Stimulated activated CD8-positive, alpha-beta memory T cell treated with anti-CD3 and anti-CD28 coated beads, Interleukin-15, amount 100 ng/mL, for 48 hours (primary cell): ENCODE data around the gene BSDC1.
A peak's percentile ranks its signal among the peaks of the same experiment; 100 is the strongest.
"Not testable (repeated sequence)": the region's sequence is repeated elsewhere in the genome, so short reads cannot be mapped to it uniquely, and the experiment has no call there.

ENCODE experiments used
- DNase-seq, 2 donors: peaks; one replicate each; pipeline ENCODE4 v3.0.0-alpha.2; 2020; ENCODE audit warnings: low read depth in 2 of 2

The BSDC1 gene

DNA sequence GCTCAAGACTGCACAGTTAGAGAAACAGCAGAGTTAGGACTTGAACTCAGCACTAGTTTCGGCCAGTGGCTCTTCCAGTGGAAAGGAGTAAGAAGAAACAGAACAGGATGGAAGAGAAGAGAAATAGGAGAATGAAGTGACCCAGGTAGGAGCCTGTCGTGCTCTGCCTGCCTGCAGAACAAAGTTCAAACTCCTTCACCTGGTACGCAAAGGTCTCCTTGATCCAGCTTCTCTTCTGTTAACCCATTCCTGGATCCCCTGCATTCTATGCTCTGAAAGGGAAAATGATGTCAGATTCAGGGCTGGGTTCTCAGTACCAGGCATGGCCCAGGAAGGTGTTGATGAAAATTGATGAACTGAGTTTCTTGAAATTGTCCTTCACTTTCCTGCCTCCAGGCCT is 35.8 kb downstream of the BSDC1 start:
- DNase-seq, result no peak

DNA sequence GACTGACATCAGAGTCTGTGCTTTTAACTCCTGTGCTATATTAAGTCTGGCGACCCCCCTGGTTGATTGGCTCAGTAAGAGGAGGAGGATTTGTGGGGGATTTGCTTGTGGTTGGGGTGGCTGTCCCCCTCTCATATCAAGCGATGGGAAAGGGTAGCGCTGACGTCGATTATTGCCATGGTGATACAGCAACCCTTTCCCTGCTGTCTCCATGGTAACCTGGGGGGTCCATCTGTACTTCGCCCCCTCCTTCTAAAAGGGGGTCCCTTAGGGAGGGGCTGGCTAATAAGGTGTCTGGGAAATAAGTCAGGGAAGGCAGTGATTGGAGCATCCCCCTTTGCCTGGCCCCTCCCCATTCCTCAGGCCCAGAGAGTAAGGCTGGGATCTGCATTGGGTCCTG is 36.6 kb downstream of the BSDC1 start:
- DNase-seq, result no peak

DNA sequence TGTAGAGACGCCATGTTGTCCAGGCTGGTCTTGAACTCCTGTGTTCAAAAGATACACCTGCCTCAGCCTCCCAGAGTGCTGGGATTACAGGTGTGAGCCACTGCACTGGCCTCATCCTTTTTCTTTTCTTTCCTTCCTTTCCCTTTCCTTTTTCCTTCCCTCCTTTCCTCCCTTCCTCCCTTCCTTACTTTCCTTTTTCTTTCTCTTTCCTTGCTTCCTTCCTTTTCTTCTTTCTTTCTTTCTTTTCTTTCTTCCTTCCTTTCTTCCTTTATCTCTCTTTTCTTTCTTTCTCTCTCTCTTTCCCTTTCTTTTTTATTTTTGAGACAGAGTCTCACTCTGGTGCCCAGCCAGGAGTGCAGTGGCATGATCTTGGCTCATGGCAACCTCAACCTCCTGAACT is 37.8 kb downstream of the BSDC1 start:
- DNase-seq, result no peak

DNA sequence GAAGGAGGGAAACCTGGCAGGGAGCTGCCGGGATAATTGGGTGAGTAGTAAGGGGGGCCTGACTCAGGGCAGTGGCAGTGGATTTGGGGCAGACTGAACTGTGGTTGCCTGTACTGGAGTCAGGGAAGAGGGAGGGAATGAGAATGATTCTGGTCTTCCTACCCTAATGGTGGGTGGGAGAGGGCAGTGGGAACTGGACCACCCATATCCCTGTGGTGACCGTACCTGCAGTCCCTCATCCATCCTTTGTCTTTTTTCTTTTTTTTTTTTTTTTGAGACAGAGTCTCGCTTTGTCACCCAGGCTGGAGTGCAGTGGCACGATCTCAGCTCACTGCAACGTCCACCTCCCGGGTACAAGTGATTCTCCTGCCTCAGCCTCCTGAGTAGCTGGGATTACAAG is 38.5 kb downstream of the BSDC1 start:
- DNase-seq, result not testable (repeated sequence)

DNA sequence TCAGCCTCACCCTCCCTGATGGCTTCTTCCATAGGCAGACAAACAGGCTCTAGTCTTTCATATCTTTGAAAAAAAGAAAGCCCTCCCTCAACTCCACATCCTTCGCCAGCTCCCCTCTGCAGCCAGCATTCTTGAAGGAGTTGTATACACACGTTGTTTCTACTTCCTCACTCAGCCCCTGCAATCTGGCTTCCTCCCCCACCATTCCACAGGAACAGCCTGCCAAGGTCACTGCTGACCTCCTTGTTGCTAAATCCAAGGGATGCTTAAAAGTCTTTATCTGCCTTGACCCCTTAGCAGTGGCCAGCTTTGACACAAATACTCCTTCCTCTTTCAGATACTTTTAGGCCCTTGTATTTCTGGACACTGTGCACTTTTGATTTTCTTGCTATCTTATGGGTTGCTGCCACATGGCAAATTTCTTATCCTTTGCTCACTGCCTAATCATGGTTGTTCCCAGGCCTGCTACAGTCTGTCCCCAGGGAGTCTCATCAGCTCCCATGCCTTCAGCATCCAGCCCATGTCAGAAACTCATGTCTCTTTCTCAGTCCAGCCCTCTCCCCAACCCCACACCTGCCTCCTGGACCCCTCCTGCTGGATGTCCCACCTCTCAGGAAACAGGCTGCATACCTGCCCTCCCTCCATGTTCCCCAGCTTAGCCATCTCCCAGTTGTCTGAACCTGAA is 40.2 kb downstream of the BSDC1 start:
- no peak for DNase-seq

DNA sequence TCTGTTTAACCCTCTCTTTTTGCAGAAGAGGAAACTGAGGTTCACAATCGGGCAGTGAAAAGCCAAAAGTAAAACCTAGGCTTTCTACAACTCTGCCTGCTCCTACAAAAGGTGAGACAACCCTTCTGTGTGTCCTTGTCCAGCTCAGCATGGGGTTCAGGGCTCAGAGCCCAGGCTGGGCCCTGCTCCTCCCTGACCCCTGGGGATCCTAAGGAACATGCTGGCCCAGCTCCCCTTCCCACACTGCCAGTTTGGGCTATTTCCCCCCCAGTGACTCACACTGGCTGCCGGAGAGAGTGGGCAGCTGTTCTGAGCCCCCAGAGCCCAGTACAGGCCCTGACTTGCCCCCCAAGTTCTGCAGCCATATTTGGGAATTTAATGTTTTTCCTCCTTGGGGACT is 40.8 kb downstream of the BSDC1 start:
- no peak for DNase-seq

DNA sequence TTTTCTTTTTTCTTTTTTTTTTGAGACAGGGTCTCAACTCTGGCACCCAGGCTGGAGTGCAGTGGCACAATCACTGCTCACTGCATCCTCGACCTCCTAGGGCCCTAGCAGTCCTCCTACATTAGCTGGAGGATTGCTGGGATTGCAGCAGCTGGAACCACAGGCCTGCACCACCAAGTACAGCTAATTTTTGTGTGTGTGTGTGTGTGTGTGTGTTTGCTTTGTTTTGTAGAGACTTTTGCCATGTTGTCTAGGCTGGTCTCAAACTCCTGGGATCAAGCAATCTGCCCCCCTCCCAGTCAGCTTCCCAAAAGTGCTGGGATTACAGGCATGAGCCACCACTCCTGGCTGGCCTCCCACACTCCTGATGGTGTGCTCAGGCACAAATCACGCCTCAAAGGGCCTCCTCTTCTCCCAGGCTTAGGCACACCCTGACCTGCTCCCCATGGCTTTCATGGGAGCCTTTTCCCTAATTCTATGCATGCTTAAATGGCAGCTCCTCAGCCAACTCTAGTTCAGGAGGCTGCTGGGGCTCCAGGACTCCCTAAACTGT is 41.3 kb downstream of the BSDC1 start:
- no peak for DNase-seq

DNA sequence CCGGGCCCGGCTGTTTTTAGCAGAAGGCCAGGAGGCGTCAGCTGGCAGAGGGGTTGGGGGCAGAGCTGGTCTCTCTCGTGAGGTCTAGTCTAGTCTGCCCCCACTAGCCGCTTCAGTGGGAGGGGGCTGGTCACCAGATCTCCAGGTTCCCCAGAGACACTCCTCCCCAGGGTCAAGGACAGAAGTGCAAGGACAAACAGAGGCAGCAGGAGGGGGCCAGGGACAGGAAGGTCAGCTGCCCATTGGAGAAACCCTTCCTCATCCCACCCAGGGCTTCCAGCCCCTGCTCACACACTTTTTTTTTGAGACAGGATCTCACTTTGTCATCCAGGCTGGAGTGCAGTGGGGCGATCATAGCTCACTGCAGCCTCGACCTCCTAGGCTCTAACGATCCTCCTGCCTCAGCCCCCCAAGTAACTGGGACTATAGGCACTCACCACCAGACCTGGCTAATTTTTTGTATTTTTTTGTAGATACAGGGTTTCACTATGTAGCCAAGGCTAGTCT is 41.9 kb downstream of the BSDC1 start:
- no peak for DNase-seq

DNA sequence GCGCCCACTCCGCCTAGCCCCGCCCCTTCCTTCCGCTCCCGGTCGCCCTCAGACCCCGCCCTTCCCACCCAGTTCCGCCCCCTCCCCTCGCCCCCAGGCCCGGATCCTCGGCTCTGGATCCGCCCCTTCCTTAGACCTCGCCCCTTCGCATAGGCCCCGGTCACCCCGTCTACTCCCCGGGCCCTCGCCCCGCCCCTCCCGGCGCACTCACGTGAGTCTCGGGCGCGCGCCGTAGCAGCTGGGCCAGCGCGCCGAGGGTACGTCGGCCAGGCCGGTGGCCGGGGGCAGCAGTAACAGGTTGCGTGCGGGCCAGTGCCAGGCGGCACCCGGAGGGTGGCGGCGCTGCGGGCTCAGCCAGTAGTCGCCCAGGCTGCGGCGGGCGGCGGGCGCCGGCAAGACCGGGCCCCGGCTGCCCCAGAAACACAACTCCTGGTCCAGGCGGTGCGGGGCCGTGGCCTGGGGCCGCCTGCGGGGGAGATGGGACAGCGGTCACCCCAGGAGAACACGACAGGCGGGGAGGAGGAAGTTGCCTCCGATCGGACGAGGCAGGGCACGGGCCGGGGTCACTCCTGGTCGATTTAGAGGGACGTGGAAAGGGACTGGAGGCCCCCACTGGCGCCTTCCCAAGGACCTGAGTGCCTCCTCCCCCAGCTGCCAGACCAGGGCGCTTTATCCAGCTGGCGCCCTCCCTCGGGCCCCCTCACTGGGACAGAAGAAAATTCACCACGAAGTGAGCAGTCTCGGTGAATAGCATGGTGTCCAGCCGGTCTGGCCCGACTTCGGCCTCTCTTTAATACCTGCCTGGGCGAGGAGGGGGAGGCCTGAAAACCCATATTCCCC is 42.6 kb downstream of the BSDC1 start:
- DNase-seq, result peak; percentile 77 to 81

DNA sequence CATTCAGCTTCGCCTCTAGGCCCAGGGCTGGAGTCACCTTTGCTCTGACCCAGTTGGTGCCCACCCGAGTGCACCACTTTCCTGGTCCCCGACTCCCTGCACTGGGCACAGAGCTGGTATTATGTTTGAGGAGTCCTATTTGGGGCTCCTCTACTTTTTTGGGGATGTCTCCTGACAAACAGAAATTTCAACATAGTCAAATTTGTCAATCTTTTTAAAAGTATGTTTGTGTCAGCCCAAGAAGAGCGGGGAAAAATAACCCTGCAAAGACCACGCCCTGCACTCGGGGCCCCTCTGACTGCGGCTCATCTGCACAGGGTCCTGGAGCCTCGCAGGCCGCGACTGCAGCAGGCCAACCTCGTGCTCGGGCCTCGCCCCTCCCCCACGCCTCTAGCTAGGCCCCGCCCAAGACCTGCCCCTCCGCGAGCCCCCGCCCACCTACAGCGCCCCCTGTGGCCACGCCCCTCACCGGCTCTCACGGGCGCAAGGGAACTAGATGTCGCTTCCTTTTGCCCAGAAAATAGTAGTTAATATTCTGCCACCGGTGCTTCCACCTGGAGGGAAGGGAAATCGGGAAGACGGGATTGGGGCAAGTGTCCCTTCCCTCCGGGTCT is 43.3 kb downstream of the BSDC1 start:
- DNase-seq, result peak; percentile 49 to 60

DNA sequence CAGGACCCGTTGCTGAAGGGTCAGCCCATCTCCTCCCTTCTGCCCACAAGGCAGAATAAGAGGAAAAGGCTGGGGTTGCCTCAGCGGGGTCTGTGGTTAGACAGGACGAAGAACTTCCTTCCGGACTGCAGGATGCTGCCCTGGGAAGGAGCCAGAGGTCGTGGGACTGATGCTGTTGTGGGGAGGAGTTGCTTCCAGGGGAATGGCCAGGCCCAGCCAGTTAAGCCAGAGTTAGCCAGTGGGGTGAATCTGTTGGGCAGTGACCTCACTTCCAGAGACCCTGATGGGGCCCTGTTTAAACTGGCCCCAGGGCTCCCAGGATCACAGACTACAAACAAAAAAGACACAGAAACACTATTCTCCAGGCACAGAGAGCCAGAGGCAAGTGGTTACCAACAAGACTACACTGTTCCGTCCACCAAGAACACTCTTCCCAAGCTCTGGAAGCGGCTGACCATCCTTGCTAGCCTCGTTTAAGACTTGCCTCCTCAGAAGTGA is 45.0 kb downstream of the BSDC1 start:
- DNase-seq, result no peak

DNA sequence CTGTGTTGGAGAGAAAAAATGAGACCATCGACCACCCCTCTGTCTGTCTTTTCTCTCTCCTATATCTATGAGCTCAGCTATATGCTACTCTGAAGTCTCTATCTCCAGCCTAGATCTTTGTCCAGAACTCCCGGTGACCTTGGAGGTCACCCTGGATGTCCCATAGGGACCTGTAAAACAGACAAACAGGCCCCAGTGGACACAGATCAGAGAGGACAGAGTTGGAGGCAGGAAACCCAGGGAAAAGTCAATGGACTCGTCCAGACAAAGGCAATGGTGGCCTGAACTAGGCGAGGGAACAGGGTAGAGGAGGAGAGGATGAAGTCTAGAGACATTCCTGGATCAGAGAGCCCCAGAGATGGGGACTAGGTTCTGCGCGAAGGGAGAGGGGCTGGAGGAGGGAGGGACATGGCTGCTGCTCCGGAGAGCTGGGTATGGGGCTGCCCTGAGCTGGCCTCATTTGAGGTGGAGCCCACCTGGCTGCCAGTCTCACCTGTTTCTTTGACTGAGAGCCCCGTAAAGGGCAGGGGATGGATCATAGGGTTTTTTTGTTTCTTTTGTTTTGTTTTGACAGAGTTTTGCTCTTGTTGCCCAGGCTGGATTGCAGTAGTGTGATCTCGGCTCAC is 47.6 kb downstream of the BSDC1 start:
- DNase-seq, result no peak

DNA sequence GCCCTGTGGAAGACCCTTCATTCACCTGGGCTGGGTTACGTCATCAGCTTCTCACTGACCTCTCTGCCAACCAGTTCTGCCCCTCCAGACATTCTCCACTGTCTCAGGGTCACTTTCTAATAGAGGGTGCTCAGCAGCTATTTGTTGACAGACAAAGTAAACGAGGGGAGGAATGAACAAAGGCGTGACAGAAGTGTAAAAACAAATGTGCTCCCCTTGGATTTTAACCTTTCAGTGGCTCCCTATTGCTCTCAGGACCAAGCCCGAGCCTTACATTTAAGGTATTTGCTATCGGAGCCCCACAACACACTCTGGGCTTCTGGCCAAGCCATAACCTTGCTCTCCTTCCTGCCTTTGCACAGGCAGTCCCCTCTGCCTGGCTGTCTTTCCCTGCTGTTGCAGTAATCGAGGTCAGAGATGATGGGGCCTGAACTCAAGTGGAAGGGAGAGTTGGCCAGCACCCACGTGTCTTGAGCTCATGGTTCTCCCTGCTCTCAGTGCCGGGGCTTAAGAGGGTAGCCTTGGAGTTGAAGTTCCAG is 48.9 kb downstream of the BSDC1 start:
- DNase-seq, result no peak

DNA sequence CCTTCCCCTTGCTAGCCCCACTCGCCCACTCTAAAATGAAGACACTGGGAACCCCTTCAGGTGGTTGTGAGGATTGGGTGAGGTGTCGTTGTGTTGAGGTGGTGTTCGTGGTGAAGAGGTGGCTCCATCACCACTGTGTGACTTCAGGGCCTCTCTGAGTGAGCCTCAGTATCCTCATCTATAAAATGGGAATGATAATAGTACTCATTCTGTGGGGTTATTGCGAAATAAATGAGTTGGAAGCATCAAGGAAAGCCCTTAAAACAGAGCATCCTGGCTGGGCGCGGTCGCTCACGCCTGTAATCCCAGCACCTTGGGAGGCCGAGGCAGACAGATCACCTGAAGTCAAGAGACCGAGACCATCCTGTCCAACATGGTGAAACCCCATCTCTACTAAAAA is 51.5 kb downstream of the BSDC1 start:
- no peak for DNase-seq

DNA sequence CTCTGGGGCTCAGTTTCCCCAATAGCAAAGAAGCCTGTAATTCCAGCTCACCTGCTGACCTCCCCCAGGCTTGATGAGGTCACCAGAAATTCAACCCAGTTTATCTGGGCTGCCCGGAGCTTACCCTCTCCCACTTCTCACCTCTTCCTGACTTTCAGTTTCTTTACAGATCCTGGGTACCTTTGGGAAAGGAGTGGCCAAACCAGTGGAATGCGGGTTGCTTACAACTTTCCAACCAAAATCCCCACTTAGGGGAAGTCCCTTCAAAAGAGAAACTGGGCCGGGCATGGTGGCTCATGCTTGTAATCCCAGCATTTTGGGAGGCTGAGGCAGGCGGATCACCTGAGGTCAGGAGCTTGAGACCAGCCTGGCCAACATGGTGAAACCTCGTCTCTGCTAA is 52.3 kb downstream of the BSDC1 start:
- no peak for DNase-seq

DNA sequence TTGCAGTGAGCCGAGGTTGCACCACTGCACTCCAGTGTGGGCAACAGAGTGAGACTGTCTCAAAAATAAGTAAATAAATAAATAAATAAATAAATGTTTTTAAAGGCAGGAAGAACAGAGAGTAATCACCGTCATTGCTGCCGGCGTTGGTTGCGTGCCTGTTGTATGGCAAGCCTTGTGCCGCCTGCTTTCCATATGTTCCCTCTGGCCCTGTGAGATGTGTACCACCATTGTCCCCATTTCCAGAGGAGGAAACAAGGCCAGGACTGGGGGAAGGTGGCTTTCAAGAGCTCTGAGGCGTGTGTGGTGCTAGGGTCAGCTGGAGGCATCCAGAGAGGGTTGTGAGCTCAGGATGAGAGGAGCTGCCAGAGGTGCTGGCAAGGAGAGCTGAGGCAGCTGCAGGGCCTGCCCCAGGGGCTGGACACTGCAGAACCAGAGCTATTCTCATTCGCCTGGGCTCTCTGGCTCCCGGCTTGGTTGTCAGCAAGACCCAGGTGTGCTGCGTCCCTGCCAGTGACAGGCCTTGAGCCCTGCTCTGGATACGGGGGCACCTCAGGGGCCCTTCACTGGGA is 53.0 kb downstream of the BSDC1 start:
- no peak for DNase-seq

DNA sequence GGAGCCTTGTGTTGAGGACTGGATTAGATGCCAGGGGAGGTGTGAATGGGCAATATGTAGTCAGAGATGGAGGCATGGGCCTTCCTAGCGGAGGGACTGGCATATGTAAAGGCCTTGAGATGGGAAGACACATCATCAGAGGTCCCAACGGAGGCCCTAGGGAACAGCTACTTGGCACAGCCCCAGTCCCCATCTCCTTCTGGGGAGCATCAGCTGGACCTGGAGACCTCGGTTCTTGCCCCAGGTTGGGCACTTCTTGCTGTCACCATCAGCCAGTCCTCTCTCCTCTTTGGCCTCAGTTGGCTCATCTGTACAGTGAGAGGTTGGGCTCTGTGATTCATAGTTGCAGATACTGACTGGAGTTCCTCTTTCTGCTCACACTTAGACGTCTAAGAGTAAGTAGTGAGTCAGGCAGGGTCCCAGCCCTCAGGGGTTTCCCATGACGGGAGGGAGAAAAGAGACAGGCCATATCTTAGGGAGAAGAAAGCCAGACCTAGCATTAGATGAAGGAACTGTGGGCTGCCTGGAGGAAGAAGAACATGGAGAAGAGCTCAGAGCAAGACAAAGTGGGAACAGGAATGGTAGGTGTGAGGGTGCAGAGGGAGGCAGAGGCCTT is 54.8 kb downstream of the BSDC1 start:
- peak in 1 of 2 donors; percentile 40 for DNase-seq

DNA sequence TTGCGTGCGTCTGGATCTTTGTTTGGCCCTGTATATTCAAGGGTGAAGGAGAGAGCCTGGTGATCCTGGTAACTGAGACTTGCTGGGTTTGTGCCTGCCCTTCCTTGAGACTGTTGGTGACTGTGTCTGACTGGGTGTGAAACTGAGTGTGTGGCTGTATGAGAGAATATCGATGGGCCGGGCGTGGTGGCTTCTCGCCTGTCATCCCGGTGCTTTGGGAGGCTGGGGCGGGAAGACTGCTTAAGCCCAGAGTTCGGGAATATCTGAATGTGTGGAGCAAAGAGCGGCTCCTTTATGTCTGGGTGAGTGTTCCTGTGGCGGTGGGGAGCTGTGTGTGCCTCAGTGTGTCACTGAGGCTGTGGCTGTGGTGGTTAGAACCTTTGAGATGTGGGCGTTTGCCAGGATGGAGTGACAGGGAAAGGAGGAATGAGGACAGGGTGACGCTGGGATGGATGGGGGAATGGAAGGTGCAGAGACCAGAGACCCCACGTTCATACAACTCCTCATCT is 55.5 kb downstream of the BSDC1 start:
- no peak for DNase-seq

DNA sequence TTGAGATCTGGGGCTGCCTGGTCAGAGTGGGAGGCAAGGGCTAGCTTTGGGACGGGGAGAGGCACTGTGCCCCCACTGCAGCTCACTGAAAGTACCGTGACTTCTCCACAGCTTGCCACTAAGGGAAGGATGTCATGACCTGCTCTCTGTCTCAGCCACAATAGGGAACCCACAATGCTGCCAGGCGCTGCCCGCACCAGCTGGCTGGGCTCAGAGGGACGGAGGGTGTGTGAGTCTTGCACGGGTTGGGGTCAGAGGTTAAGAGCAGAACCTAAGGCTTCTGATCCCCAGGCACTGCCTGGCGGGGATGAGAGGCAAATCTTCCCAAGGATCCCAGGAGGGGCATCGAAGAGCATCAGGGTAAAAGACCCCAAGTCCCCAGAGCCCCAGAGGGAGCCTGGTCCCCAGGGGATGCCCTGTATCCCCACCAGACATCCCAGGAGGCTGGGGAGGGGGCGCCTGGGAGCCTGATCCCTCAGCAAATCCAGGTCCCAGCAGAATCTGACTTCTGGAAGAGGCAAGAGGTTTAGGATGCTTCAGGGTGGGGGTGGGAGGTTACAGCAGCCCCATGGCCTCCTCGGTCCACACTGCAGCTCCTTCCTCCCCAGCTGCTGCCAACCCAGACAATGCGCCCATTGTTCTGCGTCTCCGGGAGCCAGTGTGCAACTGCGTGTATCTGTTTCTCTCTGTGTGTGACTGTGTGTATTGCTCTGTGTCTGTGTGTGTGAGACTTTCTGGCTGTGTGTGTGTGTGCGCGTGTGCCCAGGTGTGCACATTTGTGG is 56.2 kb downstream of the BSDC1 start:
- no peak for DNase-seq
